Stimulated activated CD4-positive, alpha-beta T cell treated with anti-CD3 and anti-CD28 coated beads, Interleukin-15, amount 100 ng/mL, for 24 hours (primary cell): Measurements from ENCODE around the gene RPUSD4.

Experiments used
- DNase-seq: peaks from one replicate; pipeline ENCODE4 v3.0.0-alpha.2; 2020

The RPUSD4 gene

GRCh38 chr11:126181939-126182730 lies 29.3 kb downstream of the RPUSD4 start:
- no peak for DNase-seq

GRCh38 chr11:126176853-126177470 lies 34.5 kb downstream of the RPUSD4 start:
- no peak for DNase-seq

GRCh38 chr11:126175393-126175792 lies 36.1 kb downstream of the RPUSD4 start:
- no peak for DNase-seq

- no peak for DNase-seq
These were observed 36.6 kb downstream of the RPUSD4 start for GRCh38 chr11:126174816-126175215.

GRCh38 chr11:126173257-126173656 lies 38.2 kb downstream of the RPUSD4 start:
- no peak for DNase-seq

GRCh38 chr11:126172596-126173038 lies 38.8 kb downstream of the RPUSD4 start:
- DNase-seq: no peak

GRCh38 chr11:126169291-126169690 lies 42.2 kb downstream of the RPUSD4 start:
- DNase-seq: no peak

GRCh38 chr11:126167488-126167887 lies 44.0 kb downstream of the RPUSD4 start:
- no peak for DNase-seq

GRCh38 chr11:126166413-126166812 lies 45.0 kb downstream of the RPUSD4 start:
- no peak for DNase-seq

GRCh38 chr11:126165757-126166156 lies 45.7 kb downstream of the RPUSD4 start:
- DNase-seq: no peak

GRCh38 chr11:126165311-126165720 lies 46.1 kb downstream of the RPUSD4 start:
- DNase-seq: no peak

GRCh38 chr11:126164781-126165180 lies 46.7 kb downstream of the RPUSD4 start:
- no peak for DNase-seq

- DNase-seq: no peak
These were observed 47.7 kb downstream of the RPUSD4 start for GRCh38 chr11:126163779-126164178.

GRCh38 chr11:126163074-126163700 lies 48.3 kb downstream of the RPUSD4 start:
- no peak for DNase-seq

- DNase-seq: no peak
These were observed 49.0 kb downstream of the RPUSD4 start for GRCh38 chr11:126162306-126163030.

GRCh38 chr11:126161023-126161391 lies 50.4 kb downstream of the RPUSD4 start:
- no peak for DNase-seq

GRCh38 chr11:126160345-126161022 lies 51.0 kb downstream of the RPUSD4 start:
- no peak for DNase-seq

GRCh38 chr11:126159719-126160344 lies 51.6 kb downstream of the RPUSD4 start:
- no peak for DNase-seq

- no peak for DNase-seq
These were observed 53.2 kb downstream of the RPUSD4 start for GRCh38 chr11:126158054-126158791.

GRCh38 chr11:126157326-126158030 lies 54.0 kb downstream of the RPUSD4 start:
- DNase-seq: no peak

- no peak for DNase-seq
These were observed 54.6 kb downstream of the RPUSD4 start for GRCh38 chr11:126156814-126157213.
